GM23248 (cell line): Measurements from ENCODE around the gene PNPLA8.

Experiments used
- EZH2 ChIP-seq: fragments of 200-600 bp; sonication (generic); IDR thresholded peaks from 2 replicates; pipeline ENCODE4 v1.6.1; 2018; ENCODE audit warnings: antibody characterized with exemption, mild to moderate bottlenecking; ENCODE audit not compliant: insufficient read depth, poor library complexity, severe bottlenecking
- EZH2phosphoT487 ChIP-seq: fragments of 200-600 bp; sonication (generic); IDR thresholded peaks from 2 replicates; pipeline ENCODE4 v1.6.1; 2018; ENCODE audit warnings: antibody characterized with exemption, moderate library complexity, mild to moderate bottlenecking, low read depth; ENCODE audit not compliant: insufficient read depth

- no peak for TF ChIP-seq EZH2phosphoT487
- TF ChIP-seq EZH2, result no peak
Measured at GRCh38 chr7:108526768-108527017, 758 bp upstream of the PNPLA8 start.
